Left renal cortex interstitium (tissue), 4 donors: ENCODE data around the gene BDP1. TPM values are rescaled to one million over a fixed set of nuclear protein-coding genes. Genes with fewer than 3 reads are reported as not detected.
"Not testable (repeated sequence)": the region's sequence is repeated elsewhere in the genome, so short reads cannot be mapped to it uniquely, and the experiment has no call there.

ENCODE experiments used
- DNase-seq, 4 donors: peaks; one replicate each; pipeline ENCODE4 v3.0.0-alpha.2; 2013; ENCODE audit warnings: low read depth in 4 of 4, low spot score in 2 of 4, missing footprints in 1 of 4
- polyA plus RNA-seq, 4 donors: library from polyadenylated mRNA; unstranded; fragments of 120-200 nt; gene quantifications; one replicate each; pipeline ENCODE4 v1.2.1, GENCODE V29; 2013; ENCODE audit not compliant: insufficient read length in 4 of 4

Gene BDP1
- polyA plus RNA-seq, result 10 to 100 TPM; 34.8 to 48.7 (median 39.3) TPM

- DNase-seq, result peak; percentile 84 to 95 (median 94)
Observed at GRCh38 chr5:71455427-71456361, at the start of gene BDP1. Gene BDP1 (plus strand): TSS chr5:71455651. CDS start chr5:71455878, 227 bp downstream.

- not testable (repeated sequence) for DNase-seq
Observed at GRCh38 chr5:71410088-71410487, 45.4 kb upstream of the BDP1 start.

GRCh38 chr5:71415626-71416025 is 39.8 kb upstream of the BDP1 start:
- not testable (repeated sequence) for DNase-seq

DNA sequence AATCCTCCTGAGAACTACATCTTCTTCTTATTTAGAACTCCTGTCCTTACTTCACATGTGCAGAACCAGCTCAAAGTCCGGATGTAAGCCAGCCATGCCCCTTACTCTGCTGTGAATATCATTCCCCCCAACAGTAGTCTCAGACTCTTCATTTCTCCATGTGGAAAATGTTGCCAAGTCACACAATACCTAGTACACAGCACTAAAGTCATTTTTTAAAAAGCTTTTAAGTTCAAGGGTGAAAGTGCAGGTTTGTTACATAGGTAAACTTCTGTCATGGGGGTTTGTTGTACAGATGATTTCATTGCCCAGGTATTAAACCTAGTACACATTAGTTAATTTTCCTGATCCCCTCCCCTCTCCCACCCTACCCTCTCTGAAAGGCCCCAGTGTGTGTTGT is 37.4 kb upstream of the BDP1 start:
- DNase-seq, result not testable (repeated sequence)

- DNase-seq, result not testable (repeated sequence)
Observed at GRCh38 chr5:71421278-71421677, 34.2 kb upstream of the BDP1 start.

GRCh38 chr5:71423896-71424295 is 31.6 kb upstream of the BDP1 start:
- DNase-seq, result not testable (repeated sequence)

GRCh38 chr5:71426686-71427474 is 28.6 kb upstream of the BDP1 start:
- not testable (repeated sequence) for DNase-seq

DNA sequence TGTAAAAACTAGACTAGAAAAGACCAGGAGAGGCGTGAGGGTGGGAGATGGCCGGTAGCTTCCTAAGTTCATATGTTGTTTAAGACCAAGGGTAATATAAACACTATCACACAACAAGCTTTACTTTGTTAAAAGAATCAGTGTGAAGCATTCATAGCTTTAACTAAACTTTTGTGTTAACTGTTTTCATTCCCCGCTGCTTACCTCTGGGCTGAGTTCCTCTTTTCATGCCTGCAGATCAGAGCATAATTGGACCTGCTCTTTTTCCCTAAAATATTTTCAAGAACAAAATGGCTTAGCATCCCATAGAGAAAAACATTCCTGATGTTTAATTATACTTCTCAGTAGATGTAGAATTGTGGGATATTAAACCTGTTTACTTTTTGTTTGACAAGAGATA is 23.0 kb upstream of the BDP1 start:
- not testable (repeated sequence) for DNase-seq

DNA sequence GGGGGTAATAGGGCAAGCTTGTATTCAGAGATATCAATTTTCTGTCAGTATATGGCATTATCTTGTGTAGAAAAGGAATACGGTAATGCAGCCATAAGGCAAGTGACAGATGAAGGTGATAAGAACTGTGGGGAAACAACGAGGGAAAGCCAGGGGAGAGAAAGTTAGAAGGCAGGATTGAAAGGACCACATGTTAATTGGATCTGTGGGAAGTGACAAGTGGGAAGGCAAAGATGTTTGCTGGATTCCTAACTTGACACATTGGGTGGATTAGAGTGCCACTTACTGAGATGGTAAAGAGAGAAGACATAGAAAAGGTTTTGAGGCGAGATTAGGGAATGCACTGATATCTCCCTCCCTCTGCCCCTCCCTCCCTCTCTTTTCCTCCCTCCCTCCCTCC is 20.6 kb upstream of the BDP1 start:
- not testable (repeated sequence) for DNase-seq

DNA sequence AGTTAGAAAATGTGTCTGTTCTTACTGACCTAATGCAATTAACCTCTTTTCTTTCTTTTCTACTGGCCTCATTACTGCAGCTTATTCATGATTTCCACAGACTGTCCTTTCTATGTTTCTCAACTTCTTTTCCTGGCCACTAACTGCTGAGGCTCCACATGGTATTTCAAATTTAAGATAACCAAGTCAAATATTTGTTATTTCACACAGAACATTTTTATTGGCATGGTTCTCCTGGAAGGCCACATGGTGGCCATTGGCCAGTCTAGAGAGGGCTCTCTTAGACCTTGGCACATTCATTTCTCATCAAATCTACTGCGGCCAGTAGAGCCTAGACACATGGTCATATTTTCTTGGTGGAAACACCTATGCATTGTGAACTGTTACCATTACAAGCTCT is 13.9 kb upstream of the BDP1 start:
- DNase-seq, result not testable (repeated sequence)

- DNase-seq, result not testable (repeated sequence)
Observed at GRCh38 chr5:71443891-71444290, 11.6 kb upstream of the BDP1 start.

- not testable (repeated sequence) for DNase-seq
Observed at GRCh38 chr5:71445015-71445414, 10.4 kb upstream of the BDP1 start.

- DNase-seq, result not testable (repeated sequence)
Observed at GRCh38 chr5:71445523-71446152, 9.8 kb upstream of the BDP1 start.

- DNase-seq, result not testable (repeated sequence)
Observed at GRCh38 chr5:71446540-71447216, 8.8 kb upstream of the BDP1 start.

DNA sequence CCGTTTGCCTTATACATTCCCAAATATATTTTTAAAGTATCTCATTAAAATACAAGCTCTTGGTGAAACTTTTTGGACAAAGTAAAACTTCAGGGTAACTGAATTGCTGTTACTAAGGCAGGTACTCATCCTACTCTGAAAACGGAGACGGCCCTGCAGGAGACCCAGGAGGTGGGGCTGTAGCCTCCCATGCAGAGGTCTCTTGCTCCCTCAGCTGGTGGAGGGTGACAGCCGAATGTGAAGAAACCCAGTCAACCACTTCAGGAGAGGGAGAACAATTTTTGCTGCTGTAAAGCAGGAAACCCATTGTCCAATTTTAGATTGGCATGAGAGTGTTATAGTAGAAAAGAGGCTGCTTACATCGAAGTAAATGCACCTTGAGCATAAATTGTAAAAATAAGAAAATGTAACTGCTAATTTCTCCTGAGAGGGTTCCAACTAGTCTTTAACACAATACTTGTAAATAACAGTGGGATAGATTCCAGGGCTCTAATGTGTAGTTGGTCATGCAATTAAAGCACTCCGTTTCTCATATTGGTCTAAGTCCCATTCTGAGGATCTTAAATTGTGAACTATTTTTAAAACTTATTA is 8.1 kb upstream of the BDP1 start:
- not testable (repeated sequence) for DNase-seq

GRCh38 chr5:71452876-71453275 is 2.6 kb upstream of the BDP1 start:
- DNase-seq, result no peak

- no peak for DNase-seq
Observed at GRCh38 chr5:71454913-71455312, 538 bp upstream of the BDP1 start.

DNA sequence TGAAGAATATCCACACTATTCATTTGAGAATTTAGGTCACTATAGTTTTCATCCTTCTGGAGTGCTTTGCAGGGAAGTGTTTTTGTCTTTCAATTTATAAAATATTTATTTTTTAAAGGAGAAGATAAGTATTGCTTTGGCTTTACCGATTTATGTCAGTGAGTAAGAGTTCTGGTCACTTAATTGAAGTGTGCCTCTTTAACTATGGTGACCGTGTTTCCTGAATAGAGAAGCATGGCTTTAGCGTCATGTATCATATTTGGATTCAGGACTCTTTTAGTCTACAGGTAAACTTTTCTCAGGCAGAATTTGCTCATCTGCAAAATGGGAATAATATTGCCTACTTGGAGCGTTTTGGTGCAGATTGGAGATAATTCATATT is 902 bp downstream of the BDP1 start:
- DNase-seq, result no peak

DNA sequence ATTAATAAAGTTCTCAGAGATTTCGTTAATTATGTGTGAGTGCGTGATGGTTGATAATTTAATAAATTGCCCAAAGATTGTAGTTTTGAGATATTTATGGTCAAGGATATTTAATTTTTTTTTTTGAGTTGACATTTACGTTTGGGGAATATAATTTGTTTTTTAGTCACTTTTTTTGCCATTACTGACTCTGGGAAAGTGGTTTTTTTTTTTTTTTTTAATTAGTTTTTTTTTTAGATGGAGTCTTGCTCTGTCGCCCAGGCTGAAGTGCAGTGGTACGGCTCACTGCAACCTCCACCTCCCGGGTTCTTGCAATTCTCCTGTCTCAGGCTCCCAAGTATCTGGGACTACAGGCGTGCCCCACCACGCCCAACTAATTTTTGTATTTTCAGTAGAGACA is 1.7 kb downstream of the BDP1 start:
- no peak for DNase-seq

DNA sequence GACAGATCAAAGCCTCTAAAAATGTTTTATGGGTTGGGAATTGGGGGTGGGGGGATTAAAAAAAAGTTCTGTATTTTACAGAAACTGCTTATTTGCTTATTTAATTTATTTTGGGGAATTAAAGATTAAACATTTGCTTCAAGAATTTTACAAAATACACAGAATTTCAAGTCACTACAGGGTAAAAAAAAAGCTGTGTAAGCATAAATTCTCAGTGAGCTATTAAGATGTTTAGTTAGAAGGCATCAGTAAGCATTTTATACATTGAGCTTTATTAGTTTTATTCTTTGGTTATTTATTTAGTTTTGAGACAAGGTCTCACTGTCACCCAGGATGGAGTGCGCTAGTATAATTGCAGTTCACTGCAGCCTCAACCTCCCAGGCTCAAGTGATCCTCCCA is 5.2 kb downstream of the BDP1 start:
- no peak for DNase-seq
